WTC11 (cell line): Measurements from ENCODE around the gene UGT2B17. TPM values are rescaled to one million over a fixed set of nuclear protein-coding genes. Genes with fewer than 3 reads are reported as not detected.
"Not testable (repeated sequence)": the region's sequence is repeated elsewhere in the genome, so short reads cannot be mapped to it uniquely, and the experiment has no call there.

ENCODE experiments used
- ATAC-seq: fragments of 200-7000 bp; cut with Tn5 transposase; 2 replicates; pipeline ENCODE4 v1.10.0; 2021; ENCODE audit warnings: mild to moderate bottlenecking, moderate library complexity
- CTCF ChIA-PET: fragments of 300-600 bp; sonication (Branson Sonifier 250); formaldehyde crosslinking; loops from one replicate; lab custom pipeline; 2021; ENCODE audit warnings: antibody characterized with exemption; lab: Charles Lee
- POLR2A ChIA-PET: fragments of 350-600 bp; sonication (Branson Sonifier 250); formaldehyde crosslinking; loops from one replicate; lab custom pipeline; 2021; ENCODE audit warnings: antibody characterized with exemption; lab: Charles Lee
- DNase-seq: peaks from one replicate; pipeline ENCODE4 v3.0.0; 2021; ENCODE audit warnings: low spot score
- H3K27ac Mint-ChIP-seq: 2 replicates; pipeline ENCODE4 v1.8.0; 2021; ENCODE audit warnings: mixed read lengths
- H3K27me3 Mint-ChIP-seq: 2 replicates; pipeline ENCODE4 v1.8.0; 2021; ENCODE audit warnings: low read depth, mild to moderate bottlenecking, moderate library complexity, mixed read lengths
- H3K36me3 Mint-ChIP-seq: 2 replicates; pipeline ENCODE4 v1.8.0; 2021; ENCODE audit warnings: mixed read lengths
- H3K4me1 Mint-ChIP-seq: 2 replicates; pipeline ENCODE4 v1.8.0; 2022; ENCODE audit warnings: mixed read lengths
- H3K4me3 Mint-ChIP-seq: 2 replicates; pipeline ENCODE4 v1.8.0; 2021; ENCODE audit warnings: mild to moderate bottlenecking, moderate library complexity, mixed read lengths
- H3K9me3 Mint-ChIP-seq: 2 replicates; pipeline ENCODE4 v1.8.0; 2021; ENCODE audit warnings: mixed read lengths
- AFF4 ChIP-seq: sonication (generic); formaldehyde crosslinking; IDR thresholded peaks from 2 replicates; pipeline ENCODE4 v1.8.1; 2023; ENCODE audit warnings: mild to moderate bottlenecking, missing genetic modification reagents, borderline replicate concordance
- ATF6 ChIP-seq: sonication (generic); formaldehyde crosslinking; IDR thresholded peaks from 2 replicates; pipeline ENCODE4 v1.8.1; 2023; ENCODE audit warnings: mild to moderate bottlenecking, missing genetic modification reagents
- E2F1 ChIP-seq: sonication (generic); formaldehyde crosslinking; IDR thresholded peaks from 2 replicates; pipeline ENCODE4 v1.8.0; 2022; ENCODE audit warnings: mild to moderate bottlenecking, missing genetic modification reagents
- E2F4 ChIP-seq: sonication (generic); formaldehyde crosslinking; IDR thresholded peaks from 2 replicates; pipeline ENCODE4 v1.8.1; 2022; ENCODE audit warnings: low read depth, mild to moderate bottlenecking, moderate library complexity, missing genetic modification reagents, borderline replicate concordance
- GTF2I ChIP-seq: fragments of 250-450 bp; sonication (Bioruptor Pico); conservative IDR thresholded peaks from 2 replicates; pipeline ENCODE4 v1.4.0; 2021; ENCODE audit warnings: mild to moderate bottlenecking
- HMGA2 ChIP-seq: fragments of 250-450 bp; sonication (Bioruptor Pico); IDR thresholded peaks from 2 replicates; pipeline ENCODE4 v1.4.0; 2021; ENCODE audit warnings: mild to moderate bottlenecking, moderate library complexity
- IRF1 ChIP-seq: sonication (generic); formaldehyde crosslinking; IDR thresholded peaks from 2 replicates; pipeline ENCODE4 v1.8.0; 2023; ENCODE audit warnings: missing genetic modification reagents
- KAT7 ChIP-seq: sonication (generic); formaldehyde crosslinking; IDR thresholded peaks from 2 replicates; pipeline ENCODE4 v1.8.1; 2023; ENCODE audit warnings: missing genetic modification reagents, mild to moderate bottlenecking, borderline replicate concordance
- NFATC4 ChIP-seq: fragments of 250-450 bp; sonication (Bioruptor Pico); IDR thresholded peaks from 2 replicates; pipeline ENCODE4 v1.9.0; 2021; ENCODE audit warnings: mild to moderate bottlenecking
- PRDM15 ChIP-seq: sonication (generic); formaldehyde crosslinking; IDR thresholded peaks from 2 replicates; pipeline ENCODE4 v1.8.0; 2022; ENCODE audit warnings: missing genetic modification reagents
- PREB ChIP-seq: sonication (generic); formaldehyde crosslinking; IDR thresholded peaks from 2 replicates; pipeline ENCODE4 v1.8.1; 2022; ENCODE audit warnings: mild to moderate bottlenecking, missing genetic modification reagents, moderate library complexity, borderline replicate concordance
- RELA ChIP-seq: sonication (generic); formaldehyde crosslinking; IDR thresholded peaks from 2 replicates; pipeline ENCODE4 v1.8.1; 2022; ENCODE audit warnings: missing genetic modification reagents, mild to moderate bottlenecking, borderline replicate concordance
- TP53 ChIP-seq: sonication (generic); formaldehyde crosslinking; IDR thresholded peaks from 2 replicates; pipeline ENCODE4 v1.8.1; 2023; ENCODE audit warnings: mild to moderate bottlenecking, missing genetic modification reagents
- USF1 ChIP-seq: sonication (generic); formaldehyde crosslinking; IDR thresholded peaks from 2 replicates; pipeline ENCODE4 v1.8.0; 2022; ENCODE audit warnings: mild to moderate bottlenecking, missing genetic modification reagents
- ZBTB21 ChIP-seq: sonication (generic); formaldehyde crosslinking; IDR thresholded peaks from 2 replicates; pipeline ENCODE4 v1.8.1; 2023; ENCODE audit warnings: mild to moderate bottlenecking, missing genetic modification reagents, borderline replicate concordance
- ZNF219 ChIP-seq: sonication (generic); formaldehyde crosslinking; IDR thresholded peaks from 2 replicates; pipeline ENCODE4 v1.8.0; 2023; ENCODE audit warnings: missing genetic modification reagents, mild to moderate bottlenecking, borderline replicate concordance
- ZNF232 ChIP-seq: sonication (generic); formaldehyde crosslinking; IDR thresholded peaks from 2 replicates; pipeline ENCODE4 v1.8.0; 2022; ENCODE audit warnings: mild to moderate bottlenecking, missing genetic modification reagents
- total RNA-seq: library from RNA; stranded (reverse); gene quantifications from 3 replicates; pipeline ENCODE4 v1.2.3, GENCODE V29; 2021

UGT2B17 gene
- total RNA-seq, 1 experiment from 2014 or later, result not detected

GRCh38 chr4:68535974-68536373 lies 40.1 kb downstream of the UGT2B17 start:
- H3K4me3 Mint-ChIP-seq, result no peak overlapping the region
- TF ChIP-seq ZNF232 (CRISPR knock-in tag) (no peak), RELA (CRISPR knock-in tag) (no peak), AFF4 (no peak), ZBTB21 (no peak), NFATC4 (CRISPR knock-in tag) (no peak), E2F1 (no peak), PRDM15 (CRISPR knock-in tag) (no peak), PREB (CRISPR knock-in tag) (no peak), TP53 (no peak), E2F4 (CRISPR knock-in tag) (no peak), ATF6 (CRISPR knock-in tag) (no peak), HMGA2 (CRISPR knock-in tag) (no peak), KAT7 (CRISPR knock-in tag) (no peak), ZNF219 (CRISPR knock-in tag) (no peak), USF1 (no peak), IRF1 (CRISPR knock-in tag) (no peak), GTF2I (no peak)
- TF ChIP-seq, all 79 proteins: peak for 0
- ATAC-seq (no peak), DNase-seq (no peak)
- no peaks in the 10 kb centered on the region for H3K36me3 Mint-ChIP-seq
- no peaks in the 10 kb centered on the region for H3K9me3 Mint-ChIP-seq
- ChIA-PET POLR2A (no interaction called here), CTCF (no interaction called here)
- H3K27ac Mint-ChIP-seq, result no peak overlapping the region
- no peaks in the 10 kb centered on the region for H3K4me1 Mint-ChIP-seq
- H3K27me3 Mint-ChIP-seq, result no peaks in the 10 kb centered on the region

- H3K4me3 Mint-ChIP-seq, POLR2A ChIA-PET, H3K27ac Mint-ChIP-seq, ATAC-seq, H3K9me3 Mint-ChIP-seq, H3K36me3 Mint-ChIP-seq, CTCF ChIA-PET, H3K27me3 Mint-ChIP-seq, DNase-seq, H3K4me1 Mint-ChIP-seq: not testable (repeated sequence)
Observed at GRCh38 chr4:68522232-68522631, 53.9 kb downstream of the UGT2B17 start.
